ENCODE data around the gene ILRUN. TPM values are rescaled to one million over a fixed set of nuclear protein-coding genes. Genes with fewer than 3 reads are reported as not detected.

Gene ILRUN
- polyA plus RNA-seq, 3 donors = 6.2 to 19.3 (median 6.5) TPM

DNA sequence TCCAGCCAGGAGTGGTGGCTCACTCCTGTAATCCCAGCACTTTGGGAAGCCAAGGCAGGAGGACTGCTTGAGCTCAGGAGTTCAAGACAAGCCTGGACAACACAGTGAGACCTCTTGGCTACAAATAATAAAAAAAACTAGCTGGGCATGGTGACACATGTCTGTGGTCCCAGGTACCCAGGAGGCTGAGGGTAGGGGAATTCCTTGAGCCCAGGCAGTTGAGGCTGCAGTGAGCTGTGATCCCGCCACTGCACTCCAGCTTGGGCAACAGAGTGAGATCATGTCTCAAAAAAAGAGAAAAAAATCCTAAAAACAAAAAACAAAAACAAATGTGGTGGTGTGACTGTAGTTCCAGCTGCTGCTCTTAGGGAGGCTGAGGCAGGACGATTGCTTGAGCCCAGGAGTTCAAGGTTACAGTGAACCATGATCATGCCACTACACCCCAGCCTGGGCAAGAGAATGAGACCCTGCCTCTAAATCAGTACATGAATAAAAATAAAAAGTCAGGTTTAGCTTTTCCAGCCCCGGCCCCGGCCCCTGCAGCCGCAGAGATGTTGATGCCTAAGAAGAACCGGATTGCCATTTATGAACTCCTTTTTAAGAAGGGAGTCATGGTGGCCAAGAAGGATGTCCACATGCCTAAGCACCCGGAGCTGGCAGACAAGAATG, 47.2 kb upstream of the ILRUN start:
- H3K9me3 Mint-ChIP-seq = no peaks in the 10 kb centered on the region
- WGBS (ENCODE audit: insufficient coverage) = 100% methylated on average over 4 of the region's 7 CpGs
- peaks cover 0 to 1% (median 0%) of the 10 kb centered on the region in 3 donors for H3K27me3 Mint-ChIP-seq (ENCODE audit: low read depth in 3 of 3)

DNA sequence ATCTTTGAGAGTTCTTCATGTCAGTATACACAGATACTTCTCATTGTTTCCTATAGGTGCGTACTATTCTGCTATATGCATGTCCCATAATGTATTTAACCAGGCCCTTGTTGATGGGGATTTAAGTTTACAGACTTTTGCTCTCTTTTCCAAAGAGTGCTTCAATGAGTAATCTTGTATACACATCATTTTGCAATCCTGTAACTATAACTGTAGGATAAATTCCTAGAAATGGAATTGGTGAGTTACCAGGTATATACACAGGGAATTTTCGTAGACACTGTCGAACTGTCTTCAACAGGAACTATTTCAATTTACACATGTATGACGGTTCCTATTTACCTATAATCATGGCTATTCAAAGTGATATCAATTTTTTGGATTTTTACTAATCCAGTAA, 45.5 kb upstream of the ILRUN start:
- no peak overlapping the region for H3K27ac ChIP-seq (ENCODE audit: low read depth in 1 of 2, low read length in 2 of 2)
- H3K4me1 Mint-ChIP-seq = no peaks in the 10 kb centered on the region
- H4K20me1 ChIP-seq (ENCODE audit: insufficient read depth, low read length) = no peaks in the 10 kb centered on the region
- intact Hi-C loops (cut with micrococcal nuclease) = no loop called here
- DNase-seq = no peak
- no peaks in the 10 kb centered on the region for H3K9me3 ChIP-seq (replicated peaks in 1 of 2; ENCODE audit: control insufficient read depth in 1 of 2, insufficient read depth in 1 of 2, low read length in 2 of 2)
- WGBS (ENCODE audit: insufficient coverage) = no CpG with 5 or more reads among the region's 4 CpGs
- H3K36me3 ChIP-seq (replicated peaks in 1 of 2; ENCODE audit: control insufficient read depth in 1 of 2, insufficient read depth in 2 of 2, low read length in 2 of 2) = no peaks in the 10 kb centered on the region
- no peak overlapping the region for H3K9ac ChIP-seq (ENCODE audit: insufficient read depth, low read length, poor library complexity, severe bottlenecking)
- H3K4me2 ChIP-seq (replicated peaks; ENCODE audit: extremely low read depth, low read length, poor library complexity, severe bottlenecking) = no peak overlapping the region
- H3K27me3 Mint-ChIP-seq (ENCODE audit: low read depth in 3 of 3) = peaks cover 0 to 4% (median 1%) of the 10 kb centered on the region in 3 donors
- H2AFZ ChIP-seq (ENCODE audit: insufficient read depth, low read depth, low read length, poor library complexity, severe bottlenecking) = no peak overlapping the region
- H3K4me3 ChIP-seq (replicated peaks in 1 of 3; ENCODE audit: low read depth in 2 of 3, low read length in 3 of 3) = no peak overlapping the region
- no peaks in the 10 kb centered on the region for H3K9me3 Mint-ChIP-seq
- TF ChIP-seq, protein P1, sequence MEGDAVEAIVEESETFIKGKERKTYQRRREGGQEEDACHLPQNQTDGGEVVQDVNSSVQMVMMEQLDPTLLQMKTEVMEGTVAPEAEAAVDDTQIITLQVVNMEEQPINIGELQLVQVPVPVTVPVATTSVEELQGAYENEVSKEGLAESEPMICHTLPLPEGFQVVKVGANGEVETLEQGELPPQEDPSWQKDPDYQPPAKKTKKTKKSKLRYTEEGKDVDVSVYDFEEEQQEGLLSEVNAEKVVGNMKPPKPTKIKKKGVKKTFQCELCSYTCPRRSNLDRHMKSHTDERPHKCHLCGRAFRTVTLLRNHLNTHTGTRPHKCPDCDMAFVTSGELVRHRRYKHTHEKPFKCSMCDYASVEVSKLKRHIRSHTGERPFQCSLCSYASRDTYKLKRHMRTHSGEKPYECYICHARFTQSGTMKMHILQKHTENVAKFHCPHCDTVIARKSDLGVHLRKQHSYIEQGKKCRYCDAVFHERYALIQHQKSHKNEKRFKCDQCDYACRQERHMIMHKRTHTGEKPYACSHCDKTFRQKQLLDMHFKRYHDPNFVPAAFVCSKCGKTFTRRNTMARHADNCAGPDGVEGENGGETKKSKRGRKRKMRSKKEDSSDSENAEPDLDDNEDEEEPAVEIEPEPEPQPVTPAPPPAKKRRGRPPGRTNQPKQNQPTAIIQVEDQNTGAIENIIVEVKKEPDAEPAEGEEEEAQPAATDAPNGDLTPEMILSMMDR (IDR thresholded peaks at IDR 0.05) = no peak
- H3K27ac Mint-ChIP-seq = no peak overlapping the region
- H3K36me3 Mint-ChIP-seq = no peaks in the 10 kb centered on the region
- no peaks in the 10 kb centered on the region for H3K4me1 ChIP-seq (ENCODE audit: control insufficient read depth in 1 of 2, insufficient read depth in 2 of 2, low read length in 2 of 2)
- no peak overlapping the region for H3K4me3 Mint-ChIP-seq
- H3K27me3 ChIP-seq (ENCODE audit: control insufficient read depth in 2 of 2, insufficient read depth in 2 of 2, low read length in 2 of 2) = no peaks in the 10 kb centered on the region
- no peaks in the 10 kb centered on the region for H3K79me2 ChIP-seq (ENCODE audit: insufficient read depth, low read length)

More for the DNA sequence above, 47.2 kb upstream of the ILRUN start:
- Mint-ChIP-seq H3K27ac (peak overlapping the region in 1 of 7 donors; percentile 28), H3K36me3 (no peaks in the 10 kb centered on the region), H3K4me1 (no peaks in the 10 kb centered on the region), H3K4me3 (no peak overlapping the region)
- H3K9ac ChIP-seq (ENCODE audit: insufficient read depth, low read length, poor library complexity, severe bottlenecking) = no peak overlapping the region
- no peaks in the 10 kb centered on the region for H3K4me1 ChIP-seq (ENCODE audit: control insufficient read depth in 1 of 2, insufficient read depth in 2 of 2, low read length in 2 of 2)
- H4K20me1 ChIP-seq (ENCODE audit: insufficient read depth, low read length) = no peaks in the 10 kb centered on the region
- H3K4me2 ChIP-seq (replicated peaks; ENCODE audit: extremely low read depth, low read length, poor library complexity, severe bottlenecking) = no peak overlapping the region
- TF ChIP-seq, protein P1 (IDR thresholded peaks at IDR 0.05) = no peak
- no peak overlapping the region for H2AFZ ChIP-seq (ENCODE audit: insufficient read depth, low read depth, low read length, poor library complexity, severe bottlenecking)
- no peaks in the 10 kb centered on the region for H3K36me3 ChIP-seq (replicated peaks in 1 of 2; ENCODE audit: control insufficient read depth in 1 of 2, insufficient read depth in 2 of 2, low read length in 2 of 2)
- no peak overlapping the region for H3K4me3 ChIP-seq (replicated peaks in 1 of 3; ENCODE audit: low read depth in 2 of 3, low read length in 3 of 3)
- H3K79me2 ChIP-seq (ENCODE audit: insufficient read depth, low read length) = no peaks in the 10 kb centered on the region
- no peak for DNase-seq
- intact Hi-C loops (cut with micrococcal nuclease) = no loop called here
- no peak overlapping the region for H3K27ac ChIP-seq (ENCODE audit: low read depth in 1 of 2, low read length in 2 of 2)
- no peaks in the 10 kb centered on the region for H3K27me3 ChIP-seq (ENCODE audit: control insufficient read depth in 2 of 2, insufficient read depth in 2 of 2, low read length in 2 of 2)
- no peaks in the 10 kb centered on the region for H3K9me3 ChIP-seq (replicated peaks in 1 of 2; ENCODE audit: control insufficient read depth in 1 of 2, insufficient read depth in 1 of 2, low read length in 2 of 2)

Measured in CD14-positive monocyte (primary cell).